K562 (cell line): Measurements from ENCODE around the gene IGDCC3. TPM values are rescaled to one million over a fixed set of nuclear protein-coding genes. Genes with fewer than 3 reads are reported as not detected.

Experiments used
- BCLAF1 ChIP-seq, 2 experiments: fragments of 450-650 bp in 1 of 2; IDR thresholded peaks; 2 replicates each; pipeline ENCODE4 v1.6.1; 2011 to 2017; ENCODE audit warnings: low read depth in 2 of 2, antibody characterized with exemption in 1 of 2, borderline replicate concordance in 1 of 2, low read length in 1 of 2, mild to moderate bottlenecking in 1 of 2, mixed read lengths in 1 of 2; ENCODE audit not compliant: control insufficient read depth in 1 of 2
- GATA2 ChIP-seq: sonication (generic); formaldehyde crosslinking; IDR thresholded peaks from 2 replicates; pipeline ENCODE4 v1.4.0; 2020; ENCODE audit warnings: mild to moderate bottlenecking, missing genetic modification reagents
- HCFC1 ChIP-seq: IDR thresholded peaks from 2 replicates; pipeline ENCODE4 v1.6.1; 2012; ENCODE audit warnings: low read depth, low read length, improper control_type of control experiment
- HDAC1 ChIP-seq, 2 experiments: fragments of 450-650 bp; IDR thresholded peaks; 2 replicates each; pipeline ENCODE4 v1.6.1; 2016 to 2017; ENCODE audit warnings: inconsistent platforms in 1 of 2, mild to moderate bottlenecking in 1 of 2, moderate library complexity in 1 of 2
- NCOA4 ChIP-seq: fragments of 450-650 bp; IDR thresholded peaks from 2 replicates; pipeline ENCODE4 v1.6.1; 2018; ENCODE audit warnings: mild to moderate bottlenecking; ENCODE audit not compliant: partially characterized antibody
- NFRKB ChIP-seq: fragments of 450-650 bp; IDR thresholded peaks from 2 replicates; pipeline ENCODE4 v1.6.1; 2016; ENCODE audit warnings: low read depth
- PATZ1 ChIP-seq: fragments of 250-450 bp; sonication (Bioruptor Pico); IDR thresholded peaks from 2 replicates; pipeline ENCODE4 v1.5.0; 2020; ENCODE audit warnings: mild to moderate bottlenecking, borderline replicate concordance
- PURB ChIP-seq: sonication (generic); formaldehyde crosslinking; IDR thresholded peaks from 2 replicates; pipeline ENCODE4 v1.9.0; 2021; ENCODE audit warnings: low read depth, mild to moderate bottlenecking, missing genetic modification reagents
- SOX6 ChIP-seq: fragments of 450-650 bp; IDR thresholded peaks from 2 replicates; pipeline ENCODE4 v1.6.1; 2014; ENCODE audit warnings: mild to moderate bottlenecking
- TRIM24 ChIP-seq, 2 experiments: fragments of 450-650 bp; IDR thresholded peaks; 2 replicates each; pipeline ENCODE4 v1.6.1; 2016
- TSHZ1 ChIP-seq: fragments of 250-450 bp; sonication (Bioruptor Pico); IDR thresholded peaks from 2 replicates; pipeline ENCODE4 v1.4.0; 2020; ENCODE audit warnings: mild to moderate bottlenecking, moderate library complexity
- ZNF561 ChIP-seq: fragments of 450-650 bp; formaldehyde crosslinking; conservative IDR thresholded peaks from 2 replicates; pipeline ENCODE4 v1.4.0; 2020; ENCODE audit warnings: mild to moderate bottlenecking, moderate library complexity
- polyA plus RNA-seq, 8 experiments: library from polyadenylated mRNA; depleted of rRNA in 4 of 8; stranded (reverse) in 5 of 8; unstranded in 3 of 8; fragments of >200 nt; fragmentation: Nextera tagmentation in 2 of 8; fragmentation: Illumina TruSeq in 1 of 8; extraction: Ambion mirVana in 2 of 8; extraction: Trizol in 1 of 8; gene quantifications; 2 replicates each; pipeline versions ENCODE4 v1.2.1 to v1.2.3, GENCODE V29; 2011 to 2014; ENCODE audit warnings: inconsistent platforms in 1 of 8, missing spikeins in 1 of 8
- total RNA-seq, 7 experiments: library from RNA; depleted of rRNA in 6 of 7; stranded (reverse); fragments of >200 nt in 6 of 7; fragmentation: Illumina TruSeq in 2 of 7; extraction: Trizol in 2 of 7; gene quantifications; 2 replicates each; pipeline versions ENCODE4 v1.2.1 to v1.2.3, GENCODE V29; 2011 to 2021; ENCODE audit warnings: low replicate concordance in 1 of 7

The IGDCC3 gene
- total and polyA plus RNA-seq, 9 of the 15 experiments (the other 6 are each of a cell fraction or from before 2014, with no cell fraction given) = not detected

- TF ChIP-seq BCLAF1 (IDR thresholded peaks at IDR 0.05; ENCODE audit: borderline replicate concordance in 1 of 2, control insufficient read depth in 1 of 2, low read depth in 2 of 2, low read length in 1 of 2) (peak; percentile 52 to 100; a peak in 3 of 4 replicates), SOX6 (peak; percentile 85), NFRKB (no peak), TRIM24 (IDR thresholded peaks at IDR 0.05) (no peak; a peak in 2 of 4 replicates), HDAC1 (IDR thresholded peaks at IDR 0.05) (peak in 1 of 2 experiments; percentile 60; a peak in 2 of 4 replicates), ZNF561 (CRISPR knock-in tag) (peak; percentile 76), HCFC1 (peak; percentile 66), NCOA4 (peak; percentile 98), GATA2 (CRISPR knock-in tag) (0 out of 2 replicates have a peak, but pooled peaks have one; percentile 2), PURB (CRISPR knock-in tag) (no peak), PATZ1 (CRISPR knock-in tag) (peak; percentile 97), TSHZ1 (CRISPR knock-in tag) (0 out of 2 replicates have a peak, but pooled peaks have one; percentile 20)
These were observed 73.2 kb downstream of the IGDCC3 start, which contains the start of gene RNU5B-1 (continued) for GRCh38 chr15:65304381-65305149.
